GM18505 (cell line): ENCODE measurements around the gene RIN3.

ENCODE experiments used
- ATAC-seq: cut with Tn5 transposase; IDR thresholded peaks from one replicate; pipeline ENCODE4 v1.9.1; 2021; ENCODE audit not compliant: unreplicated experiment
- POLR2A ChIP-seq: IDR thresholded peaks from 4 replicates; pipeline ENCODE4 v1.6.1; 2011; ENCODE audit warnings: borderline replicate concordance; ENCODE audit not compliant: insufficient read depth, insufficient read length; ENCODE audit errors: extremely low read depth

The RIN3 gene, protein sequence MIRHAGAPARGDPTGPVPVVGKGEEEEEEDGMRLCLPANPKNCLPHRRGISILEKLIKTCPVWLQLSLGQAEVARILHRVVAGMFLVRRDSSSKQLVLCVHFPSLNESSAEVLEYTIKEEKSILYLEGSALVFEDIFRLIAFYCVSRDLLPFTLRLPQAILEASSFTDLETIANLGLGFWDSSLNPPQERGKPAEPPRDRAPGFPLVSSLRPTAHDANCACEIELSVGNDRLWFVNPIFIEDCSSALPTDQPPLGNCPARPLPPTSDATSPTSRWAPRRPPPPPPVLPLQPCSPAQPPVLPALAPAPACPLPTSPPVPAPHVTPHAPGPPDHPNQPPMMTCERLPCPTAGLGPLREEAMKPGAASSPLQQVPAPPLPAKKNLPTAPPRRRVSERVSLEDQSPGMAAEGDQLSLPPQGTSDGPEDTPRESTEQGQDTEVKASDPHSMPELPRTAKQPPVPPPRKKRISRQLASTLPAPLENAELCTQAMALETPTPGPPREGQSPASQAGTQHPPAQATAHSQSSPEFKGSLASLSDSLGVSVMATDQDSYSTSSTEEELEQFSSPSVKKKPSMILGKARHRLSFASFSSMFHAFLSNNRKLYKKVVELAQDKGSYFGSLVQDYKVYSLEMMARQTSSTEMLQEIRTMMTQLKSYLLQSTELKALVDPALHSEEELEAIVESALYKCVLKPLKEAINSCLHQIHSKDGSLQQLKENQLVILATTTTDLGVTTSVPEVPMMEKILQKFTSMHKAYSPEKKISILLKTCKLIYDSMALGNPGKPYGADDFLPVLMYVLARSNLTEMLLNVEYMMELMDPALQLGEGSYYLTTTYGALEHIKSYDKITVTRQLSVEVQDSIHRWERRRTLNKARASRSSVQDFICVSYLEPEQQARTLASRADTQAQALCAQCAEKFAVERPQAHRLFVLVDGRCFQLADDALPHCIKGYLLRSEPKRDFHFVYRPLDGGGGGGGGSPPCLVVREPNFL

DNA sequence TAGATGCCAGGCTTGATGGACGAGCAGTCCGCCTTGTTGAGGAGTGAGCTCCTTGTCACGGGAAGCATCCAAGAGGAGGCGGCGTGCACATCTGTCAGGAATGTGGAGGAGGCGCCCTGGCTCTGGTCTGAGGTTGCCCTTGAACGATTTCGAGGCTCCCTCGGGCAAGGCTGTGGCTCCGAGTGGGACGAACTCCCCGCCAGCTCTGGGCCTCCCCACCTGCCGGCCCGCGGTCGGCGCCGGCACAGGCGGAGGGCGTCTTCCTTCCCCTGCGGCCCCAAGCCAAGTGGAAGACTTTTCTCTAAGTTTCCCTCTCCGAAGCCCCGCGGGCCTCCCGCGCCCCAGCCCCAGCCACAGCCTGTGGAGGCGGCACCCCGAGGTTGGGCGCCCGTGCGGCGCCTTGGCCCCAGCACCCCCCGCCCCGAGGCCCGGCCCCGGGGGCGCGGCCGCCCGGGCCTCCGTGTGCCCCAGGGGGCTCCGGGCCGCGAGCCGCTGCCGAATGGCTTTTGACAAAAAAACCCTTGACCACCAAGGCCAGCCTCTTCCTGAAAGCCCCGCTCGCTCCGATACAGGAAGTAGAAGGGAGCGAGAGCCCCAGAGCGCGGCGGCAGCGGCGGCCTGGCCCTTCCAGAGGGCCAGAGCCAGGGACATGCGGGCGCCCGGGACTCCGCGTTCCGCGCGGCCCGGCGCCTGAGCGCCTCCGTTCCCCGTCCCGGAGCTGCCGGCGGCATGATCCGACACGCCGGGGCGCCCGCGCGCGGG is at the start of gene RIN3:
Gene RIN3 (plus strand): TSS at position 578 of the 762 bp plus-strand sequence. CDS start 152 bp downstream, at position 730.
- peak; percentile 54 for ATAC-seq
- TF ChIP-seq POLR2A, result no peak

DNA sequence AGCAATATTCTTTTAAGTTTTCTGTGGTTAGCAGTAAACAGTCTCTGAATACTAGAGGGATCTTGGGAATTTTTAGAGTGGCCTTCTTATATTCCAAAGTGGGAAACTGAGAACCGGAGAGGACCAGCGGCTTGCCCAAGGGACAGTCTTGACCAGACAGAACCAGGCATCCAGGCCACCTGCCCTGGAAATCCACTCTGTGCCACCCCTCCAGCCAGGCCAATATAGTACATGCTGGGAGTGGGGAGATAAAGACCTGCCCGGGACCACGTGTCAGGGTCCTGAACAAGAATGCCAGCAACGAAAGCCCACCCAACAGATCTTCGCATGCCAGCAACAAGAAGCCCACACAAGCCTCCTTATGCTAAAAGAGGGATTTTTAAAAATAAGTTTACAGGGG is 49.4 kb upstream of the RIN3 start:
- TF ChIP-seq POLR2A, result no peak
- ATAC-seq, result no peak

DNA sequence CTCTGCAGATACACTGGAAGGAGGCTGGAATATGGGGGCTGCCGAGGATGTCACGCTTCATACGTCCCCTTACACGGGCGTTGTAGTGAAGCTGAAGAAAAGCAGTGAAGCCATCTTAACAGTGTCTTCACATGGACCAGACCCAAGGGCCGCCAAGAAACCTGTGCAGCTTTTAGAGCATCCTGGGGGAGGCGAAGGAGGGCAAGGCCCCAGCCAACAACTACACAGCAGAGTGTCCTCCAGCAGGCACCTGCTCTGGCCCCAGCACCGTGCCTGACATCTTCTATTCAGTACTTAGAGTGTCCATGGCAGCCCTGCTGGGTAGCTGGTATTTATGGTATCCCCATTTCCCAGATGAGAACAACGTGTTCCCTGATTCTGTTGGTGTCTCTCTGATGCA is 48.9 kb upstream of the RIN3 start:
- no peak for TF ChIP-seq POLR2A
- no peak for ATAC-seq

DNA sequence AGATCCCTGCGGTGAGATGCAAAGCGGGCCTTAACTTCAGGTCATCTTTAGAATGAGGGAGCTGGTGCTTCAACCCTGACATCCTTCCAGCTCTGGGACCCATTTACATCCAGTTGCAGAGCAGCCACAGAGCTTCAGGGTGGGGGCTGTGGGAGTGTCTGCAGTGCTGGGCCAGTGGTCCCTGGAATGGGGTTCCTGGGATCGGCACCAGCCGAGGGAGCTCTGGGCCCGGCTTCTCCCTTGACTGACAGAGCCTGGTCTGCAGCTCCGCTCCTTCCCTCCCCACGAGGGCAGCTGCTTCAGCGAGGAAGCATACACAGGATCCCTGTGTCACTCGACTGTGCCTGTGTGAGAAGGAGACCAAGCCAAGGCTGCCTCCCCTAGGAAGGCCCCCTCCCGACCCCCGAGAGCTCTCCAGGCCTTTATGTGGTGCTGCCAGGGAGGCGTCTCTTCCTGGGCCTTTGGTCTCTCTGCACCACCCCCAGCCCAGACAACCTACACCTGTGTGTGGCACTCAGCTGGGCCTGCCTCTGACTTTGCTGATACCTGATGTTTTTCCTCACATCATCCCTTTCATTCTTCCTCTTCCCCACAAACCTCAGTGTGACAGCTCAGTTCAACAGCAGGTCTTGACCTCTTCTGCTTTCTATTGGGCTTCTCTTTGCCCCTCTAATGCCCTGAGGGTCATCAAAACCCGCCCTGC is 48.1 kb upstream of the RIN3 start:
- no peak for ATAC-seq
- no peak for TF ChIP-seq POLR2A

DNA sequence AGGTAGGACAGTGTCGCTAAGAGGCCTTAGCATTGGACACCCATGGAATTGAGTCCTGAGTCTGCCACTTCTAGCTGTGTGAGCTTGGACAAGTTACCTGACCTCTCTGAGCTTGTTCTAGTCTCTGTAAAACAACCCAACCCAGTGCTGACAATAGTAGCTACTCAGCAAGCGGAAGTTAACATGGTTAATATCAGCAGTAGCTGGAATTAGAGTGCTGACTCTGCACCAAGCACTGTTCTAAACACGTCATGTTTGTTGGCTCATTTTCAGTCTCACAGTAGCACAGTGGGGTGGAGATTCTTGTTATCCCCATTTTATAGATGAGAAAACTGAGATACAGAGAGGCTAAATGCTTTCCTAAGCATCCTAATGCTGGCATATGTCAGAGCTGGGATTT is 47.5 kb upstream of the RIN3 start:
- TF ChIP-seq POLR2A, result no peak
- ATAC-seq, result no peak

DNA sequence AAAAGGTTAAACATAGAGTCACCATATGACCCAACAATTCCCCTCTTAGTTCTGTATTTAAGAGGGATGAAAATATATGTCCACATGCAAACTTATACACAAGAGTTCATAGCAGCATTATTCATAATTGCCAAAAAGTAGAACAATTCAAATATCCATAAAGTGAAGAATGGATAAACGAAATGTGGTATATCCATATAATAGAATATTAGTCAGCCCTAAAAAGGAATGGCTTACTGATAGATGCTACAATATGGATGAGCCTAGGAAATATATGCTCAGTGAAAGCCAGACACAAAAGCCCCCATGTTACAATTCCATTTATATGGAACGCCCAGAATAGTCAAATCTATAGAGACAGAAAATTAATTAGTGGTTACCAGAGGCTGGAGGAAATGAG is 44.1 kb upstream of the RIN3 start:
- TF ChIP-seq POLR2A, result no peak
- no peak for ATAC-seq

DNA sequence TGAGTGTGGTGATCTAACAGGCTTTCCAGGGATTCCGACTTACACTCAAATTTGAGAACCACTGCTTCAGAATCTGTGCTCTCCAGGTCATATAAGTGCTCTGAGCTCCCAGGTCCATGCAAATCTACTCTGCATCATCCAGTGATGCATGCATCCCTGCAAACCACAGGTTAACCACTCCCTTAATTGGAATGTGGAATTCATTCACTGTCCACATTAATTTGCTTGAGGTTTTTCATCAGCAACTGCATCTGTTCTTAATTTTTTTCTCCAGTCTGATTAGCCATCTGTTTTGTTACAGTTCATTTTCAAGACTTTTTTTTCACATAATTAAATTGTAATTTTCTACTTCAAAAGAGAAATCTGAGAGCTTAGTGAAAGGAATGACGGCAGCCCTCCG is 43.4 kb upstream of the RIN3 start:
- no peak for ATAC-seq
- TF ChIP-seq POLR2A, result no peak

DNA sequence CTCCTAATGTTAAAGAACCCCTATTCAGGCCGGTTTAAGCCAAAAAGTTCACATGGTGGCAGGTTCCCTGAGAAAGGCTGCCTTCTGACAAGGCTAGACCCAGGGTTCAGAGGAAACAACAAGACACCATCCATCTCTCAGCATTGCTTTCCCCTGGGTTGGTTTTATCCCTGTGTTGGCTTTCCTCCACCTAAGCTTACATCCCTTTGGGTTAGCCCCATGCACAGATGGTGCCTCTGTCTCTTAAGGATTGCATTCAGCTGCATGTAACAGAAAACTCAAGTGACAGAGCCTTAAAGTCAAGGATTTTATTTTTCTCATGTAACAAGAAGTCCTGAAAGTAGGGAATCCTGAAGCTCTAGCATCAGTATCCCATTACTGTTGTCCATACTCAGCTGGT is 42.8 kb upstream of the RIN3 start:
- no peak for ATAC-seq
- no peak for TF ChIP-seq POLR2A

DNA sequence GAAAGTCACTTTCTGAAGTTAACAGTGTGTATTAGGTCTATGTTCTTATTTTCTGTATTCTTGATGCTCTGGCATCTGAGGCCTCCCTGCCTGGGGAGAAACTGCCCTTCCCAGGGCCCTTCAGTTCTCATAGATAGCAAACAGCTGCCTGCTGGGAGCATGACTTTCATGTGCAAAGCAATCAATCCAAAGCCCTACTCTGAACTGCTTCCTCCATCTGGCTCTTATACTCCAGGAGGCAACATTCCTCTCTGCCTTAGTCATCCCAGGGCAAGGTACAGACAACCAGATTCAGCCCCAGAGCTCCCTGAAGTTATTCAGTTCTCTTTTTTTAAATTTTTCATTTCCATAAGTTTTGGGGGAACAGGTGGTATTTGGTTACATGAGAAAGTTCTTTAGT is 41.7 kb upstream of the RIN3 start:
- TF ChIP-seq POLR2A, result no peak
- no peak for ATAC-seq

DNA sequence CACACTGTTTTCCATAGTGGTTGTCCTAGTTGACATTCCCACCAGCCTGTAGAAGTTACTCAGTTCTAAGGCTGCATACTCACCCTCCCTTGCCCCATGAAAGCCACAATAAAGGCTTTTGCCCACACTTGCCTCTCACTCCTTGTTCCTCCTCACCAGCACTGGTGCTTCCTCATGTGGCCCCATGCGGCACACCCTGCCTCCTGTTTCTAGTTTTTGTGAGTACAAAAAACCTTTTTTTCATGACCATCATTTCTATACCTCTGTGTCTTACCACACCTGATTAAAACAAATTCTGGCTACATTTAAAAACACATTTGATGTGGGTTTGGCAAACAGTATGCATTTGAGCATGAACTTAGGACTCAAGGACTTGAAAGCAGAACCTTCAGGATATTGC is 40.7 kb upstream of the RIN3 start:
- no peak for TF ChIP-seq POLR2A
- no peak for ATAC-seq

DNA sequence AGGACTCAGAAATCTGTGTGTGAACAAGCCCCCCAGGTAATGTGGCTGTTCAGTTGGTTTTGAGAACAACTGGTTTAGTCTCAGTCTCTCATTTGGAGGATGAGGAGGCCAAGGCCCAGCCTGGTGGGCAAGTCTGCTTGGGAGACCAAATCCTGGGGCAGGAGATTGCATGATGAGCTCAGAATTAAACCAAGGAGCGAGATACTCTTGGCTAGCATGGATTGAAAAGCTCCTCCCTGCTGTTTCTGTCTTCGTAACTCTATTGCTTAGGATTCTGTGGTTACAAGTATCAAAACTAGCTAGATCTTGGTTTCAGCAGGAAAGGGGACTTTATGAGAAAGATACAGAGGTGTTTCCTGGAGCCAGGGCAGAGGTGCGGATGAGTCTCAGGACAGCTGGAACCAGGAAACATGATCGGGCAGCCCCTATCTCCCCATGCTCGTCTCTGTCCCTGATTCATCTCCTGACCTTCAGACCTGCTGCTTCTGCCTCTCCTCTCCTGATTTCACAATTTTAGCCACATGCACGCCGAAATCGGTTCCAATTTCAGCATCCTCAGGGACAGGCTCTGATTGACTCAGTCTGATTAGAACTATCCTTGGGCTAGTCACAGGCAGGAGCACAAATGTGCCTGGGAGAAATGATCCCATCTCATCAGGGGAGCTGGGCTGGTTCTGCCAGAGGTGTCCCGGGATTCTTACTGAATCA is 40.2 kb upstream of the RIN3 start:
- no peak for TF ChIP-seq POLR2A
- ATAC-seq, result no peak

DNA sequence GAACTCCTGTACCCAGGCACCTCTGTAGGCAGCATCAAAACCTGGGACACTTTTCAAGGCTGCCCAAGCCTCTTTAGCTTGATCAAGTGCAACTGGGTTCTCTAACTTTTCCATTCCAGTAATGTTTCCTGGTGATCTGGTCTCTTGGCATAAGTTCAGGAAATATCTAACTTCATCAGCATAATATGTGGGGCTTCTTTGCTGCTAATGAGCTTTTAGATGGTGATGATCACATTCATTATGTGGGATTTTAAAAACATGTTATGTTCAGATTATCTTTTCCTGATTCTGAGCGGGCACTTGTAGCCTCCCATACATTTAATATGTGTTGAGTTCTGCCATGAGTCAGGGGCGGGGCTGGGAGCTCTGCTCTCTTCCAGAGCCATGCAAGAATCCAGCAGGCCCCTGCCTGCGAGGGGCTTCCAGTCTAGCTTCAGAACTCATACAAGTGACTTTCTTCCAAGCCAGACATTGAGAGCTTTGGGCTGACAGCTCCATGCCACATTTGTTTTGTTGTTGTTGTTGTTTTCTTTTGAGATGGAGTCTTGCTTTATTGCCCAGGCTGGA is 39.5 kb upstream of the RIN3 start:
- no peak for ATAC-seq
- TF ChIP-seq POLR2A, result no peak
